H1 (cell line): ENCODE measurements around the gene BAHD1. TPM values are rescaled to one million over a fixed set of nuclear protein-coding genes. Genes with fewer than 3 reads are reported as not detected.

Experiments
- CHD1 ChIP-seq: IDR thresholded peaks from 2 replicates; pipeline ENCODE4 v1.6.1; 2012; ENCODE audit warnings: low read depth, low read length, improper control_type of control experiment
- FOSL1 ChIP-seq: IDR thresholded peaks from 2 replicates; pipeline ENCODE4 v1.6.1; 2011; ENCODE audit warnings: mild to moderate bottlenecking, low read depth, low read length, moderate library complexity; ENCODE audit not compliant: insufficient read depth
- HDAC2 ChIP-seq, 2 experiments: fragments of 300-600 bp in 1 of 2; sonication (generic) in 1 of 2; IDR thresholded peaks; 2 replicates each; pipeline ENCODE4 v1.6.1; 2011 to 2012; ENCODE audit warnings: low read depth in 2 of 2, low read length in 2 of 2, mild to moderate bottlenecking in 2 of 2, moderate library complexity in 2 of 2, borderline replicate concordance in 1 of 2, inconsistent platforms in 1 of 2
- RBBP5 ChIP-seq: IDR thresholded peaks from 2 replicates; pipeline ENCODE4 v1.7.1; 2012; ENCODE audit warnings: low read depth, mild to moderate bottlenecking, inconsistent platforms, low read length, moderate library complexity, borderline replicate concordance
- TAF1 ChIP-seq: IDR thresholded peaks from 2 replicates; pipeline ENCODE4 v1.6.1; 2011; ENCODE audit warnings: mild to moderate bottlenecking, low read depth, low read length
- USF2 ChIP-seq: IDR thresholded peaks from 2 replicates; pipeline ENCODE4 v1.6.1; 2011; ENCODE audit warnings: low read length, improper control_type of control experiment
- polyA plus RNA-seq, 7 experiments: library from polyadenylated mRNA; depleted of rRNA in 3 of 7; stranded (reverse) in 5 of 7; unstranded in 2 of 7; fragments of >200 nt in 5 of 7; fragments of 200-250 nt in 2 of 7; gene quantifications; 1 replicate in 5 of 7; 2 replicates in 1 of 7; 4 replicates in 1 of 7; pipeline versions ENCODE4 v1.2.1 to v1.2.3, GENCODE V29; 2011 to 2013; ENCODE audit warnings: missing spikeins in 2 of 7, mixed read lengths in 2 of 7
- total RNA-seq: library from RNA; stranded (reverse); fragmentation: NEBNext Ultra II Directional; extraction: Animal tissue kit (Norgen Biotek cat#: 25700); gene quantifications from 2 replicates; pipeline ENCODE4 v1.2.1, GENCODE V29; 2021

The BAHD1 gene
- total and polyA plus RNA-seq, 2 of the 8 experiments (the other 6 are each of a cell fraction or from before 2014, with no cell fraction given) = 15.0 to 38.9 TPM

DNA sequence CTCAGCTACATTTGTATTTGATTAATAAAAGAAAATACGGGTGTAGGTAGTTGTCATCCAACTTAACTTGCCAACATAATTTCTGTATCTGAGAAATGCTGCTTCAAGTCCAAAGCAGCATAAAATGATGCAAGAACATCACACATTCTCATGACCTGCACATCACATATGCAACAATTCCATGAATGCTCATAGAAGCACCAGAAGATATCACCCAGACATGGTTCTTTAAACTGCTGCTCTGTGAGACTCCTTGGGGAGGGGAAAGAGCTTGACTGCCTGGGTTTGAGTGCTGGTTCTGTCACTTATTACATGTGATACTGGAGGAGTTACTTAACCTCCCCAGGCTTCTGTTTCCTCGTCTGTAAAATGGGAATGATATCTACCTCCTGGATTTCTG is 69.4 kb downstream of the BAHD1 start (continued):
- no peak for TF ChIP-seq RBBP5
- TF ChIP-seq TAF1 = no peak
- TF ChIP-seq HDAC2 (IDR thresholded peaks at IDR 0.05; ENCODE audit: borderline replicate concordance in 1 of 2, low read depth in 2 of 2, low read length in 2 of 2) = no peak
- TF ChIP-seq FOSL1 = no peak
- TF ChIP-seq CHD1 = no peak
- no peak for TF ChIP-seq USF2
- TF ChIP-seq, all 59 proteins: peak for 0
